ENCODE measurements around the gene MSRB1. TPM values are rescaled to one million over a fixed set of nuclear protein-coding genes. Genes with fewer than 3 reads are reported as not detected.
A peak's percentile ranks its signal among the peaks of the same experiment; 100 is the strongest.

MSRB1 gene
- total and polyA plus RNA-seq, 9 donors, result 6.7 to 31.1 (median 21.9) TPM

- peaks cover 3% of the 10 kb centered on the region for H3K27me3 ChIP-seq
- H3K36me3 ChIP-seq, result no peaks in the 10 kb centered on the region
- intact Hi-C loops (cut with DNase I), result no loop called here
- WGBS, 3 donors, result 92 to 95% (median 93%) methylated on average over 8 of the region's 8 CpGs
- H3K4me3 ChIP-seq, result no peak overlapping the region
- no peak for DNase-seq
- H3K4me1 ChIP-seq (ENCODE audit: insufficient read depth), result peaks cover 6% of the 10 kb centered on the region
- H3K27ac ChIP-seq, result no peak overlapping the region
- TF ChIP-seq EP300 (IDR thresholded peaks at IDR 0.05) (no peak), POLR2A (IDR thresholded peaks at IDR 0.05) (no peak), CTCF (IDR thresholded peaks at IDR 0.05) (no peak)
- H3K9me3 ChIP-seq, result no peaks in the 10 kb centered on the region
These were observed 33.2 kb upstream of the MSRB1 start for GRCh38 chr16:1976216-1976520.

- Histone ChIP-seq H3K36me3 (no peaks in the 10 kb centered on the region), H3K27me3 (peaks cover 2% of the 10 kb centered on the region), H3K4me3 (no peak overlapping the region), H3K27ac (no peak overlapping the region), H3K9me3 (no peaks in the 10 kb centered on the region), H3K4me1 (ENCODE audit: insufficient read depth) (peaks cover 10% of the 10 kb centered on the region)
- DNase-seq, result peak in 1 of 5 donors; percentile 41
- 88 to 91% (median 91%) methylated on average over 33 of the region's 33 CpGs for WGBS, 3 donors
- TF ChIP-seq POLR2A (IDR thresholded peaks at IDR 0.05) (no peak), EP300 (IDR thresholded peaks at IDR 0.05) (no peak), CTCF (IDR thresholded peaks at IDR 0.05) (no peak)
- intact Hi-C loops (cut with DNase I), result no loop called here
These were observed 32.6 kb upstream of the MSRB1 start for GRCh38 chr16:1975432-1976215.

GRCh38 chr16:1974157-1975070 lies 31.4 kb upstream of the MSRB1 start:
- Histone ChIP-seq H3K9me3 (no peaks in the 10 kb centered on the region), H3K27me3 (no peaks in the 10 kb centered on the region), H3K36me3 (no peaks in the 10 kb centered on the region), H3K4me3 (no peak overlapping the region), H3K4me1 (ENCODE audit: insufficient read depth) (peaks cover 10% of the 10 kb centered on the region), H3K27ac (no peak overlapping the region)
- TF ChIP-seq POLR2A (IDR thresholded peaks at IDR 0.05), result no peak
- TF ChIP-seq EP300 (IDR thresholded peaks at IDR 0.05), result no peak
- TF ChIP-seq CTCF (IDR thresholded peaks at IDR 0.05), result no peak
- intact Hi-C loops (cut with DNase I), result no loop called here
- 86 to 94% (median 88%) methylated on average over 38 to 42 of the region's 42 CpGs for WGBS, 3 donors
- peak in 2 of 5 donors; percentile 34 to 41 for DNase-seq

GRCh38 chr16:1973461-1974156 lies 30.6 kb upstream of the MSRB1 start:
- intact Hi-C loops (cut with DNase I), result no loop called here
- Histone ChIP-seq H3K4me1 (ENCODE audit: insufficient read depth) (peaks cover 10% of the 10 kb centered on the region), H3K9me3 (no peaks in the 10 kb centered on the region), H3K4me3 (no peak overlapping the region), H3K36me3 (no peaks in the 10 kb centered on the region), H3K27me3 (no peaks in the 10 kb centered on the region), H3K27ac (no peak overlapping the region)
- 86 to 91% (median 87%) methylated on average over 16 of the region's 16 CpGs for WGBS, 3 donors
- peak in 2 of 5 donors; percentile 23 to 35 for DNase-seq
- TF ChIP-seq EP300 (IDR thresholded peaks at IDR 0.05) (no peak), CTCF (IDR thresholded peaks at IDR 0.05) (no peak), POLR2A (IDR thresholded peaks at IDR 0.05) (no peak)

Measured in ovary (tissue), 9 donors.